Erythroblast (primary cell): ENCODE data around the gene TGFBR2.

Source experiments
- GATA1 ChIP-seq: IDR thresholded peaks from 2 replicates; pipeline ENCODE4 v1.6.1; 2011; ENCODE audit warnings: low read depth, mild to moderate bottlenecking, control low read depth, low read length, moderate library complexity
- POLR2A ChIP-seq: IDR thresholded peaks from 2 replicates; pipeline ENCODE4 v1.6.1; 2011; ENCODE audit warnings: mild to moderate bottlenecking, low read length

GRCh38 chr3:30664884-30665283 is 58.5 kb downstream of the TGFBR2 start:
- peak; percentile 38 for TF ChIP-seq POLR2A
- TF ChIP-seq GATA1, result no peak
